Glomerular endothelial cell (primary cell): Measurements from ENCODE around the gene ENOX1. TPM values are rescaled to one million over a fixed set of nuclear protein-coding genes. Genes with fewer than 3 reads are reported as not detected.
A peak's percentile ranks its signal among the peaks of the same experiment; 100 is the strongest.
"Not testable (repeated sequence)": the region's sequence is repeated elsewhere in the genome, so short reads cannot be mapped to it uniquely, and the experiment has no call there.

Source experiments
- DNase-seq: peaks from one replicate; pipeline ENCODE4 v3.0.0-alpha.2; 2011; ENCODE audit warnings: low read depth, low spot score; ENCODE audit errors: extremely low read depth
- total RNA-seq: library from RNA; depleted of rRNA; stranded (reverse); fragments of >200 nt; gene quantifications from 2 replicates; pipeline ENCODE4 v1.2.3, GENCODE V29; 2015

ENOX1 gene
- total RNA-seq, 1 donor from 2014 or later = 0.18 TPM

GRCh38 chr13:43363156-43363953 lies 423.4 kb downstream of the ENOX1 start:
- DNase-seq = no peak

DNA sequence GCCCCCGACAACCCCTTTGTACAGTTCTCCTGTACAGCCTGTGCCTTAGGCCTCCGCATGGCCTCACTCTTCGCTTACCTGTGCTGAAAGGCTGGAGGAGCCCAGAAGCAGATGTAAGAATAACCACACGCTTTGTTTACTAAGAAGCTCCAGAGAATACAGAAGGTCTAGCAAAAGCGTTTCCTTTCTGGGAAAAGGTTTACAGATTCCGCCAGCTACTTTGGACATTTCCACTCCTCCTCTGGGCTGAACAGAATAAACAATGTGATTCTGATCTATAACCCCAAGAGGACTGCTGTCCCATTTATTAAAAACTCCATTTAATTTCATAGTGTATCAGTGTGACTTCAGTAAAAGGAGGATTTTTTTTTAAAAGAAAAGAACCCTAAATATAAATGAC lies 424.2 kb downstream of the ENOX1 start:
- DNase-seq = no peak

DNA sequence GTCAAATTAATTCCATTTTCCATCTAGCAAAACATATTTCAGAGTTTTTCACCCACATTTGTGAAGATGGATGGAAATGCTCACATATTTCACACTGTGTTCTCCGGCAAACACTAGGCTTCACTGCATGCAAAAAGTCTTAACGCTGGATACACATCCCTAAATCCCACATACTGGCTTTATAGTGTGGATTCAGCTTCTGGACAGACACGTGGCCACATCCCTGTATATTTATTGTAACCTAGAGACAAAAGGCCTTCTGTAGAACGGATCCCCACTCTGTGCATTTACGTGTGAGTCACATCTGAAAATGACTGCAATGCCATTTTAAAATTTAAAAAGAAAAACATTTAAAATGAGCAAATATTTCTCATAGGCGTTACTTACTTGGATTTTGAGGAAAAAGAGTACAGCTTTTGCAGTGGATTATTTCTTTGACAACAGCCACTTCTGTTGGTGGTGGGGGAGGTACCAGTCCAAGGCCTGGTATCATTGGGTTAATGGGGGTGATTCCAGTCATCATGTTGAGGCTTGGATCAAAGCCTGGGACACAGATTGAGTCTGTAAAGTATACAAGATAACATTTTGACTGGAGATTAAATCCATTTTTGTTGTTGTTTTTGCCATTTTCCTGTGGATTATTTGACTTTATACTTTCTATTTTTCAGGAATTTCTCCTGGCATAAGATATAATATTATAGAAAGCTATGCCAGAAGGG lies 425.7 kb downstream of the ENOX1 start:
- DNase-seq = no peak

GRCh38 chr13:43360171-43360570 lies 426.6 kb downstream of the ENOX1 start:
- no peak for DNase-seq

DNA sequence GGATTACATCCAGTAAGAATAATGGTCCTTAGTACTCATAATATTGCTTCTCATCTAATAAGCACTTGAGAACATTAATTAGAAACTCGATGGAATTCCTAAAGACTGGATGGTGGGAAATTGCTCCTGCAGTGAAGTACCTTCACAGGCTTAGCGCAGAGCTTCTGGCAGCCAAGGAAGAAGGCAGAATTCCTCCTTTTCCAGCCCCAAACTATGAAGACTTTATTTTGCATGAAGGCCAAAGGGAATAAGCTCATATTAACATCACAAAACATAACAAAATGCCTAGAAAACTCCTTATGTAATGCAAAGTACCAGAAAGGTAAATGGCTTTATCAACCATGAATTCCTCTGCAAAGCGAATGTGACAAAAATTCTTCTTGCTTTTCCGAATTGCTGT lies 427.2 kb downstream of the ENOX1 start:
- DNase-seq = no peak

- DNase-seq = no peak
These were observed 429.2 kb downstream of the ENOX1 start for GRCh38 chr13:43357564-43357963.

DNA sequence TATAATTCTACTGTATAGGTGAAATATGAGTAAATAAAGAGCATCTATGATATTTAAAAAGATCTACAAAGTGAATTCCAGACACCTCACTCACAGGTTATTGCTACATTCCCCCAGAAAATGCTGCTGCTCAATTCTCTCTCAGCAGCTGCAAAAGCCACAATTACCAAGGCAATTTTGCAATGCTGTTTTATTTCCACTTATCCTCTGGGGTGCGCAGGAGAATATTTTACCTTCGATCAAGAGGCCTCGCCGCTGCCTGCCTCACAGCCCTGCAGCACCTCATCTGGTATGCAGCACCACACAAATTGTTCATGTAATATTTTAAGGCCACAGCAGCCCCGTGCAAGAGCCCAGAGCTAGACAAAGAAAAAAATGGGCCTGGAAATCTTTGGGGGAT lies 430.2 kb downstream of the ENOX1 start:
- DNase-seq = no peak

DNA sequence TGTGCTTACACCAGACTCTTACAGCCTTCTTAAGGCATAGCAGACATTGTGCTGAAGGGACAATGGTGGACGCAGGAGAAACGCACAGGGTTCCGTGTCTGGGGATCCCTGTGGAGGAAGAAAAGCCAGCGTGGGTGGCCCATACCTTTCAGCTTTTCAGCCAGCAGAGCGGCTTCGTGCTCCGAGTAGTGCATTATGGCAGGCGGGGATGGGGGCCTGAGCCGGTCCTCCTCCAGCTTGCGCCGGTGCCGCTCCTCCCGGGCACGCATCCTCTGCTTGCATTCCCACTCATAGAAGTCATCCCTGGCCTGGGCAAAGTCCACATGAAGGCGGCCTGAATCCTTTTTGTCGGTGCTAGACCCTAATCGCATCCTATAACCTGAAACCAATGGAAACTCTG lies 431.0 kb downstream of the ENOX1 start:
- DNase-seq = no peak

GRCh38 chr13:43354153-43354945 lies 432.4 kb downstream of the ENOX1 start:
- DNase-seq = no peak

- no peak for DNase-seq
These were observed 433.1 kb downstream of the ENOX1 start for GRCh38 chr13:43353631-43354030.

DNA sequence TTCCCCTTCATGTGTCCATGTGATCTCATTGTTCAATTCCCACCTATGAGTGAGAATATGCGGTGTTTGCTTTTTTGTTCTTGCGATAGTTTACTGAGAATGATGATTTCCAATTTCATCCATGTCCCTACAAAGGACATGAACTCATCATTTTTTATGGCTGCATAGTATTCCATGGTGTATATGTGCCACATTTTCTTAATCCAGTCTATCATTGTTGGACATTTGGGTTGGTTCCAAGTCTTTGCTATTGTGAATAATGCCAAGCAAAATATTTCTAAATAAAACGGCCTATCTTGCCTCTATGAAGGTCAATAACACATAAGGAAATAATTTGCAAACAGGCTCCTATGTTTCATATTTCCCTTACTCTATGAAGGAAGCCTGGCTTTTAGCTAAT lies 435.2 kb downstream of the ENOX1 start:
- not testable (repeated sequence) for DNase-seq

DNA sequence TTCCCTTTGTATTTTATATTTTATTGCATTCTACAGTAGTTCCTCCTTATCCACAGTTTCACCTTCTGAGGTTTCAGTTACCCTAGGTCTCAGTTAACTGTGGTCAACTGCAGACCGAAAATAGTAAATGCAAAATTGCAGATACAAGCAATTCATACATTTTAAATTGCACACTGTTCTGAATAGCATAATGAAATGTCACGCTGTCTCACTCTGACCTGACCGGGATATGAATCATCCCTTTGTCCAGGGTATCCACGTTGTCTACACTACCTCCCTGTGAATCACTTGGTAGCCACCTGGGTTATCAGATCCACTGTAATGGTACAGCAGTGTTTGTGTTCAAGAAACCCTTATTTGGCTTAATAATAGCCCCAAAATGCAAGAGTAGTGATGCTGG lies 438.4 kb downstream of the ENOX1 start:
- DNase-seq = peak; percentile 12

DNA sequence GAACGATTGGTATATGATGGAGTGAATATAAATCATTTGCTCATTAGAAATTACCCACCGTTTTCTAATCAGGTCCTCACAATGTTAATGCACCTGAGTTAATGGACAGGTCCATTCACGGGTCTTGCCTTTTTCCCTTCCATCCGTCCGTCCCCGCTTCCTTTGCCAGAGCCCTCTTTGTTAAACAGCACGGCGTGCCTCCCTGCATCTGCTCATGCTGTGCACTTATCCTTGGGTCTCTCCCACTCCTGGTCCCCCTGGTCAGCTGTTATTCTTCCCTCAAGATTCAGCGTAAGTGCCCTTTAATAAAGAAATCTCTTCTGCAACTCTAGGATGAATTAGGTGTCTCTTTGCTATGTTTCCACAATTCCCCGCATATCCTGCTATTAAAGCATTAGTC lies 438.9 kb downstream of the ENOX1 start:
- DNase-seq = no peak

DNA sequence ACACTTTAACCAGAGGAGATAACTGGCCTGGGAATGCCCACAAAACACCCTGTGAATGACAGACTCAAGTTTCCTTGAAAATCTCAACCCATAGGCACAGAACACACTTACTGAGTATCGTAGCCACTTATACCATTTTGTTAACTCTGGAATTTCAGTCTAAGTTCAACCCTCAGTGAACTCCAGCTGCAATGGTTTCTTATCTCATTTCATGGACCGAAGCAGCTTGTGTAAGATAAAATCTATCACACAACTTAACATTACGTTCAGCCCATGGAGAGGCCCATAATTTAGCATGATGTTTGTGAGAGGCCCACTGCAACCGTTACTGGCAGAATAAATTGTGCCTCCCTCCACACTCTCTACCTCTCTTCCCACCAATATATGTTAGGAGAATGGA lies 440.3 kb downstream of the ENOX1 start:
- DNase-seq = no peak

DNA sequence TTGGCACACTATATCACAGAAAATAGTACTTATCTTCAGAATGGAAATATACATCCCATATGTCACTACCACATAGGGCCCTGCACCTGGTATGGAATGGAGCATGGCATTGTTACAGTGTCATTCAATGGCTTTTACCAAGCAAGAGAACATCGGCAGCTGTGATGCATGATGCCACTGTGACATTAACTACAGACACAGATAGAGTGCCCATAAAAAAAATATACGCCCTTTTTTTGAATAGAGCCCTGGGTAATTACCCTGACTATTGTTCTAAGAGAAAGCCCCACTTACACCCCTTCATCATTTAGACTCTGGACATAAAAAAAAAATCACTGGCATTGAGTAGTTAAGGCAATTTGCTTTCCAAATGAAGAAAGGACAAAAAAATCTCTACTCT lies 443.1 kb downstream of the ENOX1 start:
- no peak for DNase-seq

DNA sequence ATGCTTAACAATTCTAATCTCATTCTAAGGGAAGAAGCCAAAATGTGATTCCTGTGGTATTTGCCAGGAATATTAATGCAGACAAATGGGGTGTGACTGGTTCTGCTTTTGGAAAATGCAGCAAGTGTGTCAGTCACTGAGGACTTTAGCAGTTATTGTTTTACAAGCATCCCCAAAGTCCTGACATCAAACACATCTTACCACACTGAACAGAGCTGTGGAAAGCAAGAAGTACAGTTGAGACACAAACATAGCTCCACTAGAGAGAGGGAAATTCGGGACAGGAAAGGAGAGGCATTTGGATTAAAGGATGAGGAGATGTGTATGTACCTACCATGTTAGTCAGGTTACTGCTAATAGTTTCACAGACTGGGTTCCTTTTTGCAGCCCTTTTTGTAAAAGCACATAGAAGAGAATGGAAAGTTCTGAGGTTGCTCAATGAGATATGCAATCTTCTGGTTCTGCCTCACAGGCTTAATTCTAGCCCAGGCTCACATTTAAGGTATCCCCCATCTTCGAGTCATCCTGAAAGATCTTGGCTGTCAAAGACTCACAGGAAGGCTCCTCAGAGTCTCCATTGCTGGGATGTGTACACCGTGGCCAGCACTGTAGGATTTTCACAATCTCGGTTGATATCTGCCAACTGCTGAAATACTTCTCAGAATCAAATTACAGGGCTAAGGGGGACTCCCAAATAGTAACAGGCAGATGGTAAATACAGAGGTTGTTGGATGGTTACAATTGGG lies 446.8 kb downstream of the ENOX1 start:
- no peak for DNase-seq

- DNase-seq = no peak
These were observed 447.5 kb downstream of the ENOX1 start for GRCh38 chr13:43339145-43339804.

GRCh38 chr13:43335764-43336163 lies 451.0 kb downstream of the ENOX1 start:
- DNase-seq = no peak

- no peak for DNase-seq
These were observed 453.6 kb downstream of the ENOX1 start for GRCh38 chr13:43333176-43333575.

GRCh38 chr13:43331672-43332071 lies 455.1 kb downstream of the ENOX1 start:
- DNase-seq = no peak
